Natural killer cell (primary cell): Measurements from ENCODE around the gene WDTC1. TPM values are rescaled to one million over a fixed set of nuclear protein-coding genes. Genes with fewer than 3 reads are reported as not detected.

Source experiments
- ATAC-seq, 3 donors: fragments of 150-1000 bp in 2 of 3; fragments of 200-7000 bp in 1 of 3; cut with Tn5 transposase; 1 replicate in 1 of 3; 2 replicates in 2 of 3; pipeline ENCODE4 v1.10.0; 2021; ENCODE audit warnings: mild to moderate bottlenecking in 2 of 3, moderate library complexity in 2 of 3
- DNase-seq, 2 donors: peaks; one replicate each; pipeline versions ENCODE4 v3.0.0 to v3.0.0-alpha.2; 2013 to 2021; ENCODE audit warnings: mixed read lengths in 1 of 2
- H3K27ac ChIP-seq: one replicate; pipeline ENCODE4 v1.5.1; 2013; ENCODE audit warnings: mild to moderate bottlenecking, low read length
- H3K27me3 ChIP-seq: one replicate; pipeline ENCODE4 v1.6.1; 2013; ENCODE audit warnings: low read length; ENCODE audit not compliant: control insufficient read depth, insufficient read depth
- H3K36me3 ChIP-seq: one replicate; pipeline ENCODE4 v1.6.1; 2013; ENCODE audit warnings: low read length; ENCODE audit not compliant: control insufficient read depth, insufficient read depth
- H3K4me1 ChIP-seq: one replicate; pipeline ENCODE4 v1.6.1; 2013; ENCODE audit warnings: low read length; ENCODE audit not compliant: control insufficient read depth, insufficient read depth
- H3K4me3 ChIP-seq: one replicate; pipeline ENCODE4 v1.5.1; 2013; ENCODE audit warnings: low read length
- H3K9me3 ChIP-seq: one replicate; pipeline ENCODE4 v1.6.1; 2013; ENCODE audit warnings: low read length; ENCODE audit not compliant: control insufficient read depth, insufficient read depth
- H3K27ac Mint-ChIP-seq, 2 donors: one replicate each; pipeline ENCODE4 v1.8.0; 2022; ENCODE audit warnings: mild to moderate bottlenecking in 2 of 2, mixed read lengths in 2 of 2, moderate library complexity in 1 of 2
- H3K27me3 Mint-ChIP-seq, 2 donors: one replicate each; pipeline ENCODE4 v1.8.0; 2022; ENCODE audit warnings: low read depth in 2 of 2, mixed read lengths in 2 of 2
- H3K36me3 Mint-ChIP-seq: one replicate; pipeline ENCODE4 v1.8.0; 2022; ENCODE audit warnings: mixed read lengths
- H3K4me1 Mint-ChIP-seq, 2 donors: one replicate each; pipeline ENCODE4 v1.8.0; 2022; ENCODE audit warnings: mixed read lengths in 2 of 2
- H3K4me3 Mint-ChIP-seq: one replicate; pipeline ENCODE4 v1.8.0; 2022; ENCODE audit warnings: mild to moderate bottlenecking, moderate library complexity, mixed read lengths
- H3K9me3 Mint-ChIP-seq, 2 donors: one replicate each; pipeline ENCODE4 v1.8.0; 2022; ENCODE audit warnings: mixed read lengths in 2 of 2
- WGBS: methylation state at CpG from one replicate; pipeline ENCODE4 v1.1.7; 2013; ENCODE audit warnings: missing lambda C conversion rate; ENCODE audit not compliant: insufficient coverage; 5-methylcytosine and 5-hydroxymethylcytosine counted together
- intact Hi-C: fragments of 100-400 bp; cut with micrococcal nuclease; formaldehyde crosslinking; loops from one replicate; pipeline ENCODE4 v1.14.2; 2022
- total RNA-seq, 4 donors: library from RNA; stranded (reverse); fragments of 120-200 nt in 1 of 4; gene quantifications; one replicate each; pipeline versions ENCODE4 v1.2.3 to v1.2.4, GENCODE V29; 2013 to 2022
- TF ChIP-seq, protein P1 (sequence below): fragments of 200-600 bp; IDR thresholded peaks from one replicate; pipeline ENCODE4 v1.8.0; 2022; ENCODE audit warnings: antibody characterized with exemption

The WDTC1 gene
- total RNA-seq, 3 donors from 2014 or later (not counting 1 experiment from before 2014, with no cell fraction given), result 68.9 to 82.0 (median 81.7) TPM

DNA sequence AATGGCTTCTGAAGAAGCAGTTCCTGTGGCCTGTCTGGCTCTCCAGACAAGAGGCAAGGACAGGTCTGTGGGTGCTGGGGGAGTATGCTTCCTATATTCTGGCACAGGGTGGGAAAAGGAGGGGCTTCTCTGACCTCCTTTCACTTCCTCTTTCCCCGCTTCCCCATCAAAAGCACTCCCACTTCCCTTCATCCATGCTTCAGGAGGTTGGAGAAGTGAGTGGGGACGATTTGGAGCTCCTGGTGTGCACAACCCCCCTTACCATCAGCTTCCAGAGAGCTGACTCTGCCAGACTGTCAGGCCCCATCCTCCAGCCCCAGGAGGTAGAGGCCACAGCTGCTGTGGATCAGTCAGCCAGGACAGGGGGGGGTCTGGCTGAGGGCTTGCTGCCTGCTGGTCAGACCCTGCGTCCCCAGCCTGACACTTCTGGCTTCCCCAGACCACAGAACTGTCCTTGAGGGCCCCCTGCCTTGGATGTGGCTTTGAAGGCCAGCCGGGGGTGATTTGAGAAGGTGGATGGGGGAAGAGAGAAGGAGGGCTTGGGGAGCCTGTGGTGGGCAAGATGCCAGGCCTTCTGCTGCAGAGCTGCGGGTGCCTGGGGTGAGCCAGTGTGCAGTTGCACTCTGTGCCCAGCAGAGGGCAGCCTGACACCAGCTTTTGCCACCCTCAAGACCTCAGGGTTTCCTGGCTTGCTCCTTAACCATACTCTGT, 66.1 kb downstream of the WDTC1 start:
- no peaks in the 10 kb centered on the region for H3K9me3 Mint-ChIP-seq
- H3K4me3 Mint-ChIP-seq, result no peak overlapping the region
- intact Hi-C loops, result loop anchor here (1.0 to 2.0 kb wide), 2 partner anchors 95 to 306 kb away; no protein-coding TSS in a partner anchor
- Histone ChIP-seq H3K4me3 (no peak overlapping the region), H3K27ac (no peak overlapping the region), H3K36me3 (peaks cover 86% of the 10 kb centered on the region), H3K9me3 (no peaks in the 10 kb centered on the region), H3K4me1 (peaks cover 18% of the 10 kb centered on the region), H3K27me3 (no peaks in the 10 kb centered on the region)
- no peak overlapping the region for H3K27ac Mint-ChIP-seq
- H3K4me1 Mint-ChIP-seq, result peaks cover 6 to 7% of the 10 kb centered on the region in 2 donors
- no peaks in the 10 kb centered on the region for H3K27me3 Mint-ChIP-seq
- ATAC-seq (peak; percentile 91 to 98 (median 91)), DNase-seq (peak; percentile 77 to 94)
- 24% methylated on average over 3 of the region's 5 CpGs for WGBS
- no peaks in the 10 kb centered on the region for H3K36me3 Mint-ChIP-seq
- TF ChIP-seq, protein P1, sequence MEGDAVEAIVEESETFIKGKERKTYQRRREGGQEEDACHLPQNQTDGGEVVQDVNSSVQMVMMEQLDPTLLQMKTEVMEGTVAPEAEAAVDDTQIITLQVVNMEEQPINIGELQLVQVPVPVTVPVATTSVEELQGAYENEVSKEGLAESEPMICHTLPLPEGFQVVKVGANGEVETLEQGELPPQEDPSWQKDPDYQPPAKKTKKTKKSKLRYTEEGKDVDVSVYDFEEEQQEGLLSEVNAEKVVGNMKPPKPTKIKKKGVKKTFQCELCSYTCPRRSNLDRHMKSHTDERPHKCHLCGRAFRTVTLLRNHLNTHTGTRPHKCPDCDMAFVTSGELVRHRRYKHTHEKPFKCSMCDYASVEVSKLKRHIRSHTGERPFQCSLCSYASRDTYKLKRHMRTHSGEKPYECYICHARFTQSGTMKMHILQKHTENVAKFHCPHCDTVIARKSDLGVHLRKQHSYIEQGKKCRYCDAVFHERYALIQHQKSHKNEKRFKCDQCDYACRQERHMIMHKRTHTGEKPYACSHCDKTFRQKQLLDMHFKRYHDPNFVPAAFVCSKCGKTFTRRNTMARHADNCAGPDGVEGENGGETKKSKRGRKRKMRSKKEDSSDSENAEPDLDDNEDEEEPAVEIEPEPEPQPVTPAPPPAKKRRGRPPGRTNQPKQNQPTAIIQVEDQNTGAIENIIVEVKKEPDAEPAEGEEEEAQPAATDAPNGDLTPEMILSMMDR, result peak; percentile 91

DNA sequence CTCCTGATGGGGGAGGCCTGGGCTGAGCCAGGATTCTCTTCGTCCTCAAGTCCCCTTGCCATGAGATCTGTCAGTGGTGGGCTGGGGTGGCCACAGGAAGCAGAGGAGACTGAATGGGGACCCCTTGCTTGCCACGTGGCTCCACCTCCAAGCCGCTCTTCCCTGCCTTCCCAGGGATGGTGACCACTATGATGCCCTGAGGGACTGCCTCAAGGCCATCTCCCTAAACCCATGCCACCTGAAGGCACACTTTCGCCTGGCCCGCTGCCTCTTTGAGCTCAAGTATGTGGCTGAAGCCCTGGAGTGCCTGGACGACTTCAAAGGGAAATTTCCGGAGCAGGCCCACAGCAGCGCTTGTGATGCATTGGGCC, 66.6 kb downstream of the WDTC1 start:
- Histone ChIP-seq H3K36me3 (peaks cover 82% of the 10 kb centered on the region), H3K9me3 (no peaks in the 10 kb centered on the region), H3K4me1 (peaks cover 18% of the 10 kb centered on the region), H3K27ac (no peak overlapping the region), H3K4me3 (no peak overlapping the region), H3K27me3 (no peaks in the 10 kb centered on the region)
- no peaks in the 10 kb centered on the region for H3K9me3 Mint-ChIP-seq
- no peaks in the 10 kb centered on the region for H3K36me3 Mint-ChIP-seq
- no peak overlapping the region for H3K27ac Mint-ChIP-seq
- DNase-seq (no peak), ATAC-seq (no peak)
- no peaks in the 10 kb centered on the region for H3K27me3 Mint-ChIP-seq
- intact Hi-C loops, result loop anchor here (1.0 to 2.0 kb wide), 2 partner anchors 94 to 306 kb away; no protein-coding TSS in a partner anchor
- peaks cover 6 to 7% of the 10 kb centered on the region in 2 donors for H3K4me1 Mint-ChIP-seq
- TF ChIP-seq, protein P1, result no peak
- no peak overlapping the region for H3K4me3 Mint-ChIP-seq
- 84% methylated on average over 8 of the region's 8 CpGs for WGBS

DNA sequence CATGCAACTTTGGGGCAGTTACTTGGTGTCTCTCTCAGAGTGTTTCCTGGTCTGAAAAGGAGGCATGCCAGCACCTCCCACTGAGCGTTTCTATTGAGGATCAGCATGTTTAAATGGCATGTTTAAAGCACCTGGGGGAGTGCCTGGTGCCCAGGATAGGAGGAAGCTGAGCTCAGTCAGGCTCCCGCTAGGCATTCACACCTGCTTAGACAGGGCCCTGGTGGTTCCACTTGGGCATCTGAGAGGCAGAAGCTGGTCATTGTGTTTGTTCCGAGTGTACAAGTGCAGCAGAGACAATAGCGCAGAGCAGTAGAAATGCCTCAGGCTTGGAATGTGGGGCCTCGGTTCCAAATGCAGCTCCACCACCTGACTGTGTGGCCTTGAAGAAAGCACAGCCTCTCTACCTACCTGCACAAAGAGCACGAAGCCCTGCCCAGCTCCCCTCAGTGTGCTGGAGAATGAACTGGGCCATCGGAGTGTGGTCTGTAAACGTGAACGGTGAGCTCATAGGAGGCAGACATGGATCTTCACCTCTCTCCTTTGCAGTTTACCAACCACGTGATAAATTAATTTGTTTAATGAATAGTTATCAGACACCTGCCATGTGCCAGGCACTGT, 67.3 kb downstream of the WDTC1 start:
- Mint-ChIP-seq H3K27me3 (no peaks in the 10 kb centered on the region), H3K4me3 (no peak overlapping the region), H3K4me1 (peaks cover 6 to 7% of the 10 kb centered on the region in 2 donors), H3K36me3 (no peaks in the 10 kb centered on the region), H3K27ac (no peak overlapping the region), H3K9me3 (no peaks in the 10 kb centered on the region)
- Histone ChIP-seq H3K4me3 (no peak overlapping the region), H3K36me3 (peaks cover 79% of the 10 kb centered on the region), H3K27ac (no peak overlapping the region), H3K9me3 (no peaks in the 10 kb centered on the region), H3K4me1 (peaks cover 18% of the 10 kb centered on the region), H3K27me3 (no peaks in the 10 kb centered on the region)
- DNase-seq, result no peak
- 94% methylated on average over 10 of the region's 10 CpGs for WGBS
- intact Hi-C loops, result loop anchor here (1.0 to 2.0 kb wide), 2 partner anchors 94 to 305 kb away; no protein-coding TSS in a partner anchor
- TF ChIP-seq, protein P1, result no peak
- ATAC-seq, result no peak
